Peyer's patch (tissue), 4 donors: Measurements from ENCODE around the gene POLR3H. TPM values are rescaled to one million over a fixed set of nuclear protein-coding genes. Genes with fewer than 3 reads are reported as not detected.

Experiments used
- DNase-seq, 3 donors: peaks; one replicate each; pipeline ENCODE4 v3.0.0-alpha.2; 2017 to 2019
- H3K27ac ChIP-seq, 4 donors: fragments of 200-600 bp; sonication (generic); one replicate each; pipeline ENCODE4 v1.5.1; 2016 to 2019
- H3K27me3 ChIP-seq, 2 donors: fragments of 200-600 bp; sonication (generic); one replicate each; pipeline ENCODE4 v1.5.1; 2019
- H3K36me3 ChIP-seq, 3 donors: fragments of 200-600 bp; sonication (generic); one replicate each; pipeline ENCODE4 v1.5.1; 2016 to 2019
- H3K4me1 ChIP-seq, 4 donors: fragments of 200-600 bp; sonication (generic); one replicate each; pipeline ENCODE4 v1.5.1; 2016 to 2019
- H3K4me3 ChIP-seq, 4 donors: fragments of 200-600 bp; sonication (generic); 1 replicate in 3 of 4; 2 replicates in 1 of 4; pipeline ENCODE4 v1.5.1; 2016 to 2019; ENCODE audit warnings: mild to moderate bottlenecking in 1 of 4
- H3K9me3 ChIP-seq, 4 donors: fragments of 200-600 bp; sonication (generic); one replicate each; pipeline ENCODE4 v1.5.1; 2016 to 2019; ENCODE audit warnings: mild to moderate bottlenecking in 1 of 4
- POLR2A ChIP-seq, 2 donors: fragments of 450-650 bp; IDR thresholded peaks; one replicate each; pipeline ENCODE4 v1.5.1; 2017; ENCODE audit warnings: antibody characterized with exemption in 2 of 2, mild to moderate bottlenecking in 2 of 2, moderate library complexity in 2 of 2
- total RNA-seq, 4 donors: library from RNA; depleted of rRNA; stranded (reverse); fragments of >200 nt; gene quantifications; one replicate each; pipeline ENCODE4 v1.1.0, GENCODE V29; 2016
- TF ChIP-seq, protein P1 (sequence below), 6 experiments: fragments of 450-650 bp in 4 of 6; fragments of 200-600 bp in 2 of 6; sonication (generic) in 1 of 6; IDR thresholded peaks; one replicate each; pipeline ENCODE4 v1.5.1; 2017 to 2019; ENCODE audit warnings: antibody characterized with exemption in 6 of 6, mild to moderate bottlenecking in 3 of 6, moderate library complexity in 1 of 6

Gene POLR3H
- total RNA-seq, 4 donors from 2014 or later = 9.5 to 14.9 (median 13.0) TPM

DNA sequence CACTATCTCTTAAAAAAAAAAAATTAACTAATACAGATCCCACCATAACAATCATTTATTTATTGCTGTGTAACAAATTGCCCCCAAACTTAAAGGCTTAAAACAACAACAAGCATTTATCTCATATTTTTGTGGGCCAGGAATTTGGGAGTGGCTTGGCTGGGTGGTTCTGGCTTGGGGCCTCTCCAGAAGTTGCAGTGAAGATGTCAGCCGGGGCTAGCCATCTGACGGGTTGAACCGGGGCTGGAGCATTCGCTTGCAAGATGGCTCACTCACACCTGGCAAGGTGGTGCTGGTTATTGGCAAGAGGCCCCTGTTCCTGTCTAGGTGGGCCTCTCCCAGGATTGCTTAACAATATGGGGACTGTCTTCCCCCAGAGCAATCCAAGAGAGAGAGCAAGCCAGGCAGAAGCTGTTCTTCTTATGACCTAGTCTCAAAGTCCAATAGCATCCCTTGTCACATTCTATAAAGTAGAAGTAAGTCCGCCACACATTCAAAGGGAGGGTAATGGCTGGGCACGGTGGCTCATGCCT is 45.9 kb downstream of the POLR3H start:
- peak overlapping the region in 3 of 4 donors; percentile 9 to 70 (median 67) for H3K27ac ChIP-seq
- peaks cover 0 to 30% (median 0%) of the 10 kb centered on the region in 4 donors for H3K4me1 ChIP-seq
- H3K9me3 ChIP-seq = no peaks in the 10 kb centered on the region
- no peaks in the 10 kb centered on the region for H3K27me3 ChIP-seq
- no peak overlapping the region for H3K4me3 ChIP-seq
- TF ChIP-seq POLR2A (IDR thresholded peaks at IDR 0.05) = peak in 1 of 2 donors; percentile 31
- TF ChIP-seq, protein P1, sequence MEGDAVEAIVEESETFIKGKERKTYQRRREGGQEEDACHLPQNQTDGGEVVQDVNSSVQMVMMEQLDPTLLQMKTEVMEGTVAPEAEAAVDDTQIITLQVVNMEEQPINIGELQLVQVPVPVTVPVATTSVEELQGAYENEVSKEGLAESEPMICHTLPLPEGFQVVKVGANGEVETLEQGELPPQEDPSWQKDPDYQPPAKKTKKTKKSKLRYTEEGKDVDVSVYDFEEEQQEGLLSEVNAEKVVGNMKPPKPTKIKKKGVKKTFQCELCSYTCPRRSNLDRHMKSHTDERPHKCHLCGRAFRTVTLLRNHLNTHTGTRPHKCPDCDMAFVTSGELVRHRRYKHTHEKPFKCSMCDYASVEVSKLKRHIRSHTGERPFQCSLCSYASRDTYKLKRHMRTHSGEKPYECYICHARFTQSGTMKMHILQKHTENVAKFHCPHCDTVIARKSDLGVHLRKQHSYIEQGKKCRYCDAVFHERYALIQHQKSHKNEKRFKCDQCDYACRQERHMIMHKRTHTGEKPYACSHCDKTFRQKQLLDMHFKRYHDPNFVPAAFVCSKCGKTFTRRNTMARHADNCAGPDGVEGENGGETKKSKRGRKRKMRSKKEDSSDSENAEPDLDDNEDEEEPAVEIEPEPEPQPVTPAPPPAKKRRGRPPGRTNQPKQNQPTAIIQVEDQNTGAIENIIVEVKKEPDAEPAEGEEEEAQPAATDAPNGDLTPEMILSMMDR (IDR thresholded peaks at IDR 0.05) = no peak
- DNase-seq = peak in 1 of 3 donors; percentile 52
- peaks cover 0 to 54% (median 0%) of the 10 kb centered on the region in 3 donors for H3K36me3 ChIP-seq

DNA sequence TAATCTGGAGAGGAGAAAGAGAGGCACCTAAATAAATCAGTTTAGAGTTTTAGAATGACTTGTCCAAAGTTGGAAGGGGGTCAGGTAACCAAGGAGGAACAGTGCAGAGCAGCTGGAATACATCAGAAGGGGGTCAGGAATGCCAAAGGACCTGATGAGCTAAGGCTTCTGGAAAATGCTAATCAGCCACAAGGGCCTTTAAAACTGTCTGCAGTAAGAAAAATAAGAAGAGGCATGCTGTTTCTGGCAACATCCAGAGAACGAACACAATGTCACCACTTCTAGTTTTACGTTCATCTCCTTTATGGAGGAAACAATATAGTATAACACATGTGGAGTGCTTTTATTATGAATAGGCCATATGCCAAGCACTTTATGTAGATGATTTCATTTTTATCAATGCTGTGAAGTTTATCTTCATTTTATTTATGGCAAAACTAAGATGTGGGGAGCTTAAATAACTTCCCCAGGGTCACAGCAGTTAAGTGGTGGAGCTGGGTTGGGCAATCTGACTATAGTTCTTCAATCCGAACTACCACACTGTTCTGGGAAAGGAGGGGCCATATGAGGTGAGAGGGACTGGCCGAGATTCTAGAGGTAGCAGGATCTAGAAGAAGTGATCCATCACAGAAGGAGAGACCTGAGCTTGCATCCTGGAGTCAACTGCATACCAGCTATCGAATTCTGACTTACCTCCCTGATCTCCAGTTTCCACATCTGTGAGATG is 52.7 kb downstream of the POLR3H start:
- TF ChIP-seq, protein P1 (IDR thresholded peaks at IDR 0.05) = no peak
- TF ChIP-seq POLR2A (IDR thresholded peaks at IDR 0.05) = no peak
- peak overlapping the region in 2 of 4 donors; percentile 31 to 68 for H3K27ac ChIP-seq
- H3K4me3 ChIP-seq = no peak overlapping the region
- peaks cover 0 to 41% (median 0%) of the 10 kb centered on the region in 3 donors for H3K36me3 ChIP-seq
- peaks cover 0 to 68% (median 4%) of the 10 kb centered on the region in 4 donors for H3K4me1 ChIP-seq
- no peaks in the 10 kb centered on the region for H3K9me3 ChIP-seq
- H3K27me3 ChIP-seq = no peaks in the 10 kb centered on the region
- DNase-seq = no peak

DNA sequence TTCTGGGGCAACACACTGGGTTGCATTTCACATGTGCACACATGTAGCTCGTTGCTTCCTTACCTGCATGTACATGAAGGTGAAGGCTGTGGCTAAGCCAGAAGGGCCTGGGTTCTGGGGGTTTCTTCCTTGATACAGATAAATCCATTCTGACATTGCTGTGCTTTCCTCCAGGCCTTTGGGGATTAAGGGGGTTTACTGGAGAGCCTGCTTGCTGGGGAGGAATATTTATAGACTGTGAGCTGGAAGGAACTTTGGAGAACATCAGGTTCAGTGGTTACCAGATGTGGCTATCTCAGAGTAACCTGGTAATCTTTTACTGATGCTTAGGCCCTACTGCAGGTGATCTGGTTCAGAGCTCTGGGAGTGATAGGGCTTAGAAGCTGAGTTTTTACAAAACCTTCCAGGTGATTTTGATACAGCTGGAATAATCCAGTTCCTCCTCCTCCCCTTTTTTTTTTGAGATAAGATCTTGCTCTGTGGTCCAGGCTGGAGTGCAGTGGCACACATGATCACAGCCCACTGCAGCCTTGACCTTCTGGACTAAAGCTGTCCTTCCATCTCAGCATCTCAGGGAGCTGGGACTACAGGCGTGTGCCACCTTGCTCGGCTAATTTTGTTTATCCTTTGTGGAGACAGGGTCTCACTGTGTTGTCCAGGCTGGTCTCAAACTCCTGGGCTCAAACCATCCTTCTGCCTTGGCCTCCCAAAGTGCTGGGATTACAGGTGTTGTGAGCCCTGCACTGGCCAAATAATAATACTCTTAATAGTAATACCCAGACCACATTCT is 55.5 kb downstream of the POLR3H start:
- H3K4me1 ChIP-seq = peaks cover 0 to 81% (median 4%) of the 10 kb centered on the region in 4 donors
- H3K27me3 ChIP-seq = no peaks in the 10 kb centered on the region
- H3K36me3 ChIP-seq = peaks cover 0 to 26% (median 0%) of the 10 kb centered on the region in 3 donors
- TF ChIP-seq, protein P1 (IDR thresholded peaks at IDR 0.05) = no peak
- TF ChIP-seq POLR2A (IDR thresholded peaks at IDR 0.05) = no peak
- H3K27ac ChIP-seq = peak overlapping the region in 3 of 4 donors; percentile 21 to 83 (median 72)
- H3K9me3 ChIP-seq = no peaks in the 10 kb centered on the region
- no peak overlapping the region for H3K4me3 ChIP-seq
- DNase-seq = peak in 1 of 3 donors; percentile 20

DNA sequence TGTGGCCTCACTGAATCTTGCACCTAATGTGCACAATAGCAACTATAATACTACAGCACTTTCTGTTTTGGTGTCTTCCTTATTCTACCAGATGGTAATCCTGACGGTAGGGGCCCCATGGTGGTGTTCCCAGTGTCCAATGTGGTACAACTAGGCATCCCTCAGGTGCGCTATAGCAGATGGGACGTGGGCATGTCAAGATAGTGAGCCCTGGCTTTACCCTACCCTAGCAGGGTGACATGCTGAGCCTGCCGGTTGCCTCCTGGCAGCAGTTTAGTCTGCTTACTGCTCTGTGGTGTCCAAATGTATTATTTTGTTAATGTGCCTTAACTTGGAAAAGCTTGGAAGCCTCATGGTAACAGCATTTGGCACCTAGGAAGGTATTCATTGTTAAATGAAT is 56.2 kb downstream of the POLR3H start:
- peak overlapping the region in 3 of 4 donors; percentile 21 to 83 (median 72) for H3K27ac ChIP-seq
- no peaks in the 10 kb centered on the region for H3K27me3 ChIP-seq
- H3K4me1 ChIP-seq = peaks cover 0 to 81% (median 4%) of the 10 kb centered on the region in 4 donors
- H3K36me3 ChIP-seq = peaks cover 0 to 19% (median 0%) of the 10 kb centered on the region in 3 donors
- H3K9me3 ChIP-seq = no peaks in the 10 kb centered on the region
- TF ChIP-seq, protein P1 (IDR thresholded peaks at IDR 0.05) = no peak
- no peak for TF ChIP-seq POLR2A (IDR thresholded peaks at IDR 0.05)
- peak in 1 of 3 donors; percentile 37 for DNase-seq
- no peak overlapping the region for H3K4me3 ChIP-seq
